ENCODE results near the gene TDRD7.

DNA sequence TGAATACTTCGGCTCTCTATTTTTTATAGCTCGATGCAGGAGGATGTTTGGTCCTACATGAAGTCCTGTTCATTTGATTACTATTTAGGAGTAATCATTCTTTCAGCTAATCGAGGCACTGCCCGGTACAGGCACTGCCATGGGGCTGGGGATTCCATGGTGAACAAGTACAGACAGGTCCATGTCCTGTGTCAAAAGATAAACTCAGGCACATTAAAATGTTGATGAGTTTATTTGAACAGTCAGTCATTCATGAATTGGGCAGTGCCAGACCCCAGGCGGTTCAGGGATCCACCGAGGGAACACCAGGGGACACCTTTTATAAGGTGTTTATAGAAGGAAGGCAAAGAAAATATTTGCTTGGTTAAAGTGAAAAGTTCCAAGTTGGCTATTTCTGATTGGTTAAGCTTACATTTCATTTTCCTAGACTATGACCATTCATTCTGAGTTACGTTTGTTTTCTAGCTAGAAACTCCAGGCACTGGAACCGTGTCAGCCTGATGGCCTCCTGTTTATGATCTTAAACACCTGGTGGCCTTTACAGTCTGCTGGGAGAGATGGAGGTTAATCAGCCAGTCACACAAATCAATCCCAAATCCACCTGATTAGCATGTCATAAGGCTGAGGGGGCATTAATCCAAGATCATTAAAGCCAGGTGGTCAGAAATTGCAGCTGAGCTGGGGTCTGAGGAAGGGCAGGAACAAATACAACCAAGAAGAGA lies 47.0 kb upstream of the TDRD7 start:
- TF ChIP-seq EZH2 (IDR thresholded peaks at IDR 0.05) (no peak), CTCF (IDR thresholded peaks at IDR 0.05) (no peak)

All from neural progenitor cell (in vitro differentiated cells).